GM12892 (cell line): ENCODE results near the gene EPS8L3.

Experiments used
- POLR2A ChIP-seq: IDR thresholded peaks from 2 replicates; pipeline ENCODE4 v1.6.1; 2011; ENCODE audit warnings: low read depth, low read length, control low read depth
- POLR2AphosphoS5 ChIP-seq: IDR thresholded peaks from 2 replicates; pipeline ENCODE4 v1.6.1; 2011; ENCODE audit warnings: low read depth, low read length, control low read depth
- TAF1 ChIP-seq: IDR thresholded peaks from 2 replicates; pipeline ENCODE4 v1.6.1; 2011; ENCODE audit warnings: low read depth, mild to moderate bottlenecking, control low read depth, low read length, borderline replicate concordance

DNA sequence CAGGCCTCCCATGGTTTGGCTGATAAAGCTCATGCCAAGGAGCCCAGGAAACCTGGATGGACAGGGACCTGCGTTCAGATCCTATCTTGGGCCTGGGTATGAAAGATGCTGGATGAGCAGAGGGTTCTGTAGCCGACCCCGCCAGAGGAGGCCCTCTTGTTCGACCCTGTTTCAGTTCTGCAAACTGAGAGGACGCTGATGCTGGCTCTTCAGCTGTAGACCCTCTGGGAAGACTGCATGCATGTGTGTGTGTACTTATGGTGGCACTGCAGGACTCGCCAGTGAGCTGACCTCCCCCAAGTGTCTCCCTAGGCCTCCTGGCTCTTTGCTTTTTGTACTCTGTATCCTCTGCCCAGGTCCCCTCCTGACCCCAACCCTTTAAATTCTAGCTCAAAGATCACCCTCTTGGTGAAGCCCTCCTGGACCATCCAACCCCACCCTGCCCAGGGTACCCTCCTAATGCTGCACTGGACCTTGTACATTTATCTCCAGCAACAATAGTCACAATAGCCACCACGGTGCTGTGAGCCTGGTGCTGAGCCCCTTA lies 1.6 kb downstream of the EPS8L3 start:
- TF ChIP-seq POLR2A (no peak), POLR2AphosphoS5 (no peak), TAF1 (no peak)
